Loucy (cell line): Measurements from ENCODE around the gene FGFBP1.

Source experiments
- CTCF ChIP-seq: fragments of 200-600 bp; sonication (generic); conservative IDR thresholded peaks from 2 replicates; pipeline ENCODE4 v1.5.1; 2014; ENCODE audit warnings: mild to moderate bottlenecking, antibody characterized with exemption, low read length
- EZH2phosphoT487 ChIP-seq: fragments of 200-600 bp; IDR thresholded peaks from 2 replicates; pipeline ENCODE4 v1.6.1; 2018; ENCODE audit warnings: antibody characterized with exemption, mild to moderate bottlenecking, moderate library complexity, borderline replicate concordance

- TF ChIP-seq CTCF (no peak), EZH2phosphoT487 (no peak)
Measured at GRCh38 chr4:15907430-15907829, 31.1 kb downstream of the FGFBP1 start.
